HCT116 (cell line): Measurements from ENCODE around the gene ZSWIM6. TPM values are rescaled to one million over a fixed set of nuclear protein-coding genes. Genes with fewer than 3 reads are reported as not detected.

Experiments
- ATAC-seq: fragments of 200-7000 bp; cut with Tn5 transposase; 2 replicates; pipeline ENCODE4 v1.9.1; 2020; ENCODE audit warnings: mild to moderate bottlenecking, moderate library complexity
- BruUV-seq: library from RNA; stranded (reverse); fragments of 400-500 nt; replicated peaks from 2 replicates; lab custom pipeline; 2021; lab: Mats Ljungman, UMichigan
- CTCF ChIA-PET: fragments of 300-600 bp; sonication (Branson Sonifier 250); formaldehyde crosslinking; loops from one replicate; lab custom pipeline; 2021; ENCODE audit warnings: antibody characterized with exemption; lab: Charles Lee
- POLR2A ChIA-PET: fragments of 300-600, 350-600 bp; sonication (Branson Sonifier 250); formaldehyde crosslinking; loops from one replicate; lab custom pipeline; 2021; ENCODE audit warnings: antibody characterized with exemption; lab: Charles Lee
- RAD21 ChIA-PET, 2 experiments: fragments of 300-600 bp; sonication (Branson Sonifier 250); formaldehyde crosslinking; loops; one replicate each; lab custom pipeline; 2023; ENCODE audit warnings: low total read pairs in 2 of 2; ENCODE audit not compliant: uncharacterized antibody in 2 of 2, unreplicated experiment in 2 of 2, low non-redundant PET in 1 of 2; lab: Charles Lee
- DNase-seq: peaks from one replicate; pipeline ENCODE4 v3.0.0-alpha.2; 2010; ENCODE audit warnings: low read depth, low spot score
- H2AFZ ChIP-seq: fragments of 200-600 bp; shearing (Covaris generic), sonication (generic); 2 replicates; pipeline ENCODE4 v1.6.1; 2017; ENCODE audit warnings: low read depth, mixed run types, mixed read lengths, antibody characterized with exemption, low read length; ENCODE audit not compliant: poor library complexity, severe bottlenecking
- H3K27ac ChIP-seq: 2 replicates; pipeline ENCODE4 v1.5.1; 2012; ENCODE audit warnings: low read depth, low read length
- H3K27me3 ChIP-seq: fragments of 200-600 bp; sonication (generic); 2 replicates; pipeline ENCODE4 v1.6.1; 2016; ENCODE audit warnings: mixed run types, low read length, mixed read lengths; ENCODE audit not compliant: insufficient read depth
- H3K36me3 ChIP-seq, 2 experiments: fragments of 200-500 bp in 1 of 2; fragments of 200-600 bp in 1 of 2; sonication (Bioruptor generic) in 1 of 2; sonication (generic) in 1 of 2; 2 replicates each; pipeline versions ENCODE4 v1.5.1 to v1.6.1; 2014 to 2016; ENCODE audit warnings: low read length in 2 of 2, inconsistent platforms in 1 of 2, mixed read lengths in 1 of 2, mixed run types in 1 of 2; ENCODE audit not compliant: insufficient read depth in 2 of 2, control insufficient read depth in 1 of 2
- H3K4me1 ChIP-seq, 2 experiments: fragments of 200-600 bp in 1 of 2; sonication (generic) in 1 of 2; 2 replicates each; pipeline versions ENCODE4 v1.5.1 to v1.6.1; 2012 to 2017; ENCODE audit warnings: low read length in 2 of 2, inconsistent platforms in 1 of 2, mild to moderate bottlenecking in 1 of 2, mixed read lengths in 1 of 2, mixed run types in 1 of 2, moderate library complexity in 1 of 2; ENCODE audit not compliant: insufficient read depth in 2 of 2, control insufficient read depth in 1 of 2
- H3K4me2 ChIP-seq: fragments of 200-600 bp; sonication (generic); 2 replicates; pipeline ENCODE4 v1.6.1; 2017; ENCODE audit warnings: mixed run types, low read length, mixed read lengths
- H3K4me3 ChIP-seq, 2 experiments: fragments of 200-600 bp in 1 of 2; sonication (generic) in 1 of 2; replicated peaks in 1 of 2; 2 replicates each; pipeline ENCODE4 v1.5.1; 2011 to 2016; ENCODE audit warnings: low read length in 2 of 2, control low read depth in 1 of 2, low read depth in 1 of 2, mild to moderate bottlenecking in 1 of 2, mixed read lengths in 1 of 2, mixed run types in 1 of 2
- H3K79me2 ChIP-seq: fragments of 200-600 bp; sonication (generic); 2 replicates; pipeline ENCODE4 v1.6.1; 2017; ENCODE audit warnings: mild to moderate bottlenecking, mixed run types, low read length, moderate library complexity, mixed read lengths; ENCODE audit not compliant: insufficient read depth
- H3K9ac ChIP-seq: fragments of 200-600 bp; sonication (generic); 2 replicates; pipeline ENCODE4 v1.6.1; 2016; ENCODE audit warnings: low read length, mixed read lengths
- H3K9me2 ChIP-seq: fragments of 200-600 bp; sonication (generic), shearing (Covaris generic); 2 replicates; pipeline ENCODE4 v1.6.1; 2017; ENCODE audit warnings: mixed run types, mild to moderate bottlenecking, moderate library complexity; ENCODE audit not compliant: insufficient read depth
- H3K9me3 ChIP-seq, 2 experiments: fragments of 200-500 bp in 1 of 2; fragments of 200-600 bp in 1 of 2; sonication (Bioruptor generic) in 1 of 2; sonication (generic) in 1 of 2; 2 replicates each; pipeline ENCODE4 v1.6.1; 2014 to 2017; ENCODE audit warnings: low read length in 2 of 2, mixed read lengths in 2 of 2, inconsistent platforms in 1 of 2, low read depth in 1 of 2, mild to moderate bottlenecking in 1 of 2, mixed run types in 1 of 2, moderate library complexity in 1 of 2; ENCODE audit not compliant: control insufficient read depth in 1 of 2, insufficient read depth in 1 of 2
- H4K20me1 ChIP-seq: fragments of 200-600 bp; sonication (generic), shearing (Covaris generic); 2 replicates; pipeline ENCODE4 v1.6.1; 2017; ENCODE audit warnings: mixed run types, mild to moderate bottlenecking, moderate library complexity; ENCODE audit not compliant: insufficient read depth
- ATF3 ChIP-seq: IDR thresholded peaks from 2 replicates; pipeline ENCODE4 v1.6.1; 2012
- CEBPB ChIP-seq: IDR thresholded peaks from 2 replicates; pipeline ENCODE4 v1.6.1; 2012; ENCODE audit warnings: low read depth
- JUND ChIP-seq: IDR thresholded peaks from 2 replicates; pipeline ENCODE4 v1.6.1; 2012
- MAX ChIP-seq: IDR thresholded peaks from 2 replicates; pipeline ENCODE4 v1.6.1; 2012
- POLR2A ChIP-seq: IDR thresholded peaks from 2 replicates; pipeline ENCODE4 v1.7.0; 2011; ENCODE audit warnings: borderline replicate concordance; ENCODE audit not compliant: insufficient read depth, insufficient read length; ENCODE audit errors: extremely low read depth
- POLR2AphosphoS5 ChIP-seq: IDR thresholded peaks from 2 replicates; pipeline ENCODE4 v1.6.1; 2011; ENCODE audit warnings: mild to moderate bottlenecking, low read depth, low read length, moderate library complexity
- RAD21 ChIP-seq: IDR thresholded peaks from 2 replicates; pipeline ENCODE4 v1.6.1; 2012; ENCODE audit warnings: low read depth, mild to moderate bottlenecking
- SP1 ChIP-seq: IDR thresholded peaks from 2 replicates; pipeline ENCODE4 v1.6.1; 2012; ENCODE audit warnings: low read depth
- YY1 ChIP-seq: IDR thresholded peaks from 2 replicates; pipeline ENCODE4 v1.6.1; 2011; ENCODE audit warnings: low read length, low read depth, moderate library complexity, mild to moderate bottlenecking; ENCODE audit not compliant: insufficient replicate concordance; ENCODE audit errors: extremely low read depth
- ZFX ChIP-seq: fragments of 450-650 bp; IDR thresholded peaks from 2 replicates; pipeline ENCODE4 v1.6.1; 2017
- ZNF274 ChIP-seq: fragments of 200-500 bp; sonication (Bioruptor generic); IDR thresholded peaks from 2 replicates; pipeline ENCODE4 v1.6.1; 2014; ENCODE audit warnings: mild to moderate bottlenecking, low read depth, low read length, inconsistent platforms
- intact Hi-C: fragments of 100-400 bp; cut with micrococcal nuclease; formaldehyde crosslinking; loops from 2 replicates; pipeline ENCODE4 v1.10.0; 2022
- total RNA-seq: library from RNA; stranded (reverse); gene quantifications from one replicate; pipeline ENCODE4 v1.2.1, GENCODE V29; 2021; ENCODE audit not compliant: unreplicated experiment
- TF ChIP-seq, protein P1 (sequence below): IDR thresholded peaks from 2 replicates; pipeline ENCODE4 v1.6.1; 2012; ENCODE audit warnings: low read depth
- TF ChIP-seq, protein P2 (sequence below), 3 experiments: fragments of 200-600 bp in 1 of 3; sonication (generic) in 1 of 3; IDR thresholded peaks in 2 of 3; conservative IDR thresholded peaks in 1 of 3; 2 replicates each; pipeline ENCODE4 v1.5.1; 2012 to 2017; ENCODE audit warnings: low read depth in 2 of 3, low read length in 2 of 3, antibody characterized with exemption in 1 of 3, borderline replicate concordance in 1 of 3, control low read depth in 1 of 3, mild to moderate bottlenecking in 1 of 3, mixed read lengths in 1 of 3, mixed run types in 1 of 3, moderate library complexity in 1 of 3; ENCODE audit not compliant: insufficient read depth in 1 of 3

The ZSWIM6 gene
- total RNA-seq, 1 experiment from 2014 or later = 7.4 TPM

- ChIA-PET CTCF (no interaction called here), POLR2A (no interaction called here), RAD21 (no interaction called here)
- no peaks in the 10 kb centered on the region for H3K27me3 ChIP-seq
- H3K79me2 ChIP-seq = no peaks in the 10 kb centered on the region
- H3K4me3 ChIP-seq = no peak overlapping the region
- intact Hi-C loops = no loop called here
- no peaks in the 10 kb centered on the region for H3K4me1 ChIP-seq
- TF ChIP-seq JUND (no peak), ATF3 (no peak), RAD21 (no peak), MAX (no peak), POLR2AphosphoS5 (no peak), YY1 (no peak), CEBPB (no peak), POLR2A (no peak), SP1 (no peak), ZFX (no peak), ZNF274 (no peak)
- TF ChIP-seq, protein P1, sequence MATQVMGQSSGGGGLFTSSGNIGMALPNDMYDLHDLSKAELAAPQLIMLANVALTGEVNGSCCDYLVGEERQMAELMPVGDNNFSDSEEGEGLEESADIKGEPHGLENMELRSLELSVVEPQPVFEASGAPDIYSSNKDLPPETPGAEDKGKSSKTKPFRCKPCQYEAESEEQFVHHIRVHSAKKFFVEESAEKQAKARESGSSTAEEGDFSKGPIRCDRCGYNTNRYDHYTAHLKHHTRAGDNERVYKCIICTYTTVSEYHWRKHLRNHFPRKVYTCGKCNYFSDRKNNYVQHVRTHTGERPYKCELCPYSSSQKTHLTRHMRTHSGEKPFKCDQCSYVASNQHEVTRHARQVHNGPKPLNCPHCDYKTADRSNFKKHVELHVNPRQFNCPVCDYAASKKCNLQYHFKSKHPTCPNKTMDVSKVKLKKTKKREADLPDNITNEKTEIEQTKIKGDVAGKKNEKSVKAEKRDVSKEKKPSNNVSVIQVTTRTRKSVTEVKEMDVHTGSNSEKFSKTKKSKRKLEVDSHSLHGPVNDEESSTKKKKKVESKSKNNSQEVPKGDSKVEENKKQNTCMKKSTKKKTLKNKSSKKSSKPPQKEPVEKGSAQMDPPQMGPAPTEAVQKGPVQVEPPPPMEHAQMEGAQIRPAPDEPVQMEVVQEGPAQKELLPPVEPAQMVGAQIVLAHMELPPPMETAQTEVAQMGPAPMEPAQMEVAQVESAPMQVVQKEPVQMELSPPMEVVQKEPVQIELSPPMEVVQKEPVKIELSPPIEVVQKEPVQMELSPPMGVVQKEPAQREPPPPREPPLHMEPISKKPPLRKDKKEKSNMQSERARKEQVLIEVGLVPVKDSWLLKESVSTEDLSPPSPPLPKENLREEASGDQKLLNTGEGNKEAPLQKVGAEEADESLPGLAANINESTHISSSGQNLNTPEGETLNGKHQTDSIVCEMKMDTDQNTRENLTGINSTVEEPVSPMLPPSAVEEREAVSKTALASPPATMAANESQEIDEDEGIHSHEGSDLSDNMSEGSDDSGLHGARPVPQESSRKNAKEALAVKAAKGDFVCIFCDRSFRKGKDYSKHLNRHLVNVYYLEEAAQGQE = no peak
- TF ChIP-seq, protein P2, sequence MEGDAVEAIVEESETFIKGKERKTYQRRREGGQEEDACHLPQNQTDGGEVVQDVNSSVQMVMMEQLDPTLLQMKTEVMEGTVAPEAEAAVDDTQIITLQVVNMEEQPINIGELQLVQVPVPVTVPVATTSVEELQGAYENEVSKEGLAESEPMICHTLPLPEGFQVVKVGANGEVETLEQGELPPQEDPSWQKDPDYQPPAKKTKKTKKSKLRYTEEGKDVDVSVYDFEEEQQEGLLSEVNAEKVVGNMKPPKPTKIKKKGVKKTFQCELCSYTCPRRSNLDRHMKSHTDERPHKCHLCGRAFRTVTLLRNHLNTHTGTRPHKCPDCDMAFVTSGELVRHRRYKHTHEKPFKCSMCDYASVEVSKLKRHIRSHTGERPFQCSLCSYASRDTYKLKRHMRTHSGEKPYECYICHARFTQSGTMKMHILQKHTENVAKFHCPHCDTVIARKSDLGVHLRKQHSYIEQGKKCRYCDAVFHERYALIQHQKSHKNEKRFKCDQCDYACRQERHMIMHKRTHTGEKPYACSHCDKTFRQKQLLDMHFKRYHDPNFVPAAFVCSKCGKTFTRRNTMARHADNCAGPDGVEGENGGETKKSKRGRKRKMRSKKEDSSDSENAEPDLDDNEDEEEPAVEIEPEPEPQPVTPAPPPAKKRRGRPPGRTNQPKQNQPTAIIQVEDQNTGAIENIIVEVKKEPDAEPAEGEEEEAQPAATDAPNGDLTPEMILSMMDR (IDR thresholded peaks at IDR 0.05 in 2 of 3, conservative IDR thresholded peaks at IDR 0.05 in 1 of 3; ENCODE audit: borderline replicate concordance in 1 of 3, insufficient read depth in 1 of 3, low read depth in 2 of 3, low read length in 2 of 3) = no peak
- DNase-seq (no peak), ATAC-seq (no peak)
- H3K36me3 ChIP-seq = peaks cover 0 to 4% of the 10 kb centered on the region in 2 experiments; a peak in 1 of 4 replicates
- H3K27ac ChIP-seq = no peak overlapping the region
- H3K4me2 ChIP-seq = no peak overlapping the region
- BruUV-seq = no TSS peak
- no peak overlapping the region for H2AFZ ChIP-seq
- no peaks in the 10 kb centered on the region for H3K9me3 ChIP-seq
- H4K20me1 ChIP-seq = no peaks in the 10 kb centered on the region
- H3K9me2 ChIP-seq = no peaks in the 10 kb centered on the region
- H3K9ac ChIP-seq = no peak overlapping the region
Observed at GRCh38 chr5:61549530-61549929, 217.5 kb downstream of the ZSWIM6 start.
